HG02970 (cell line): ENCODE results near the gene KRTAP1-5.
"Not testable (repeated sequence)": the region's sequence is repeated elsewhere in the genome, so short reads cannot be mapped to it uniquely, and the experiment has no call there.

Experiments used
- ATAC-seq: cut with Tn5 transposase; IDR thresholded peaks from one replicate; pipeline ENCODE4 v1.9.1; 2021; ENCODE audit warnings: mild to moderate bottlenecking, moderate library complexity, moderate number of reproducible peaks; ENCODE audit not compliant: unreplicated experiment, low FRiP score

KRTAP1-5 gene

DNA sequence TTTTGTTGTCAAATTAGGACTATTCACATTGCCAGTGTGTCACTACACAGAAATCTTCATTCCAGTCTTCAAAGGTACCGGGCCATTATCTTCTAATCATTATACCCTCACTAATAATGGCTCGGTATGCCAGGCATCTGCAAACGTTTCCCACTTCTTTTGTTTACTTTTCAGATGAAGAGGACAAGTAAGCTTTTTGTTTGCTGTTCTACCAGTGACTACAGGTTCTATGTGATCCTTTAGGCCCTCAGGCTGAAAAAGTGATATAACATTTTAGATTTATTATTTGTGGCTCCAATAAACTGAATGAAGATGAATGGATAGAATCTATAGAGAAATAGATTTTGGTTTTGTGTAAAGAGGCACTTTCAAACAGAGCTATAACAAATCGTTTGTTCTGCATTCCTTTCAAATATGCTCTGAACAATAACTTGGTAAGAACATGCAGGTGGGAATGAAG lies 17.7 kb downstream of the KRTAP1-5 start:
- ATAC-seq, result no peak

DNA sequence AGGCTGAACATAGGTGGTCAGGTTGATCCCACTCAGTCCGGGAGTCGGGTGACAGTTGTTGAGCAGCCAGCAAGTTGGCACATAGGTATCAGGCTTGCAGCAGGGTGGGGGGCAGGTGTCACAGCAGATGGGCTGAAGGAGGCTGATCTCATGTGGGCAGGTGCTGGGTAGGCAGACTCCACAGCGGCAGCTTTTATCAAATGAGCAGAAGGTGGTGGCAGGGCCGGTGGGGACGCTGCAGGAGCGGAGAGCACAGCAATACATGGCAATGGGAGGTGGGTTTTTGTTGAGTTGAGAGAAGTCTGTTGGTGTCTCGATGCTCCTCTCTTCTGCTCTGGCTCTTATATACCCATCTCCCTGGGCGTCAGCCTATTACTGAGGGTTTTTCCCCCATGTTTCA lies 18.2 kb downstream of the KRTAP1-5 start, which contains the start of gene KRTAP3-1:
Gene KRTAP3-1 (minus strand): TSS at position 318 of the 400 bp plus-strand sequence. CDS start 54 bp downstream, at position 264.
- no peak for ATAC-seq

DNA sequence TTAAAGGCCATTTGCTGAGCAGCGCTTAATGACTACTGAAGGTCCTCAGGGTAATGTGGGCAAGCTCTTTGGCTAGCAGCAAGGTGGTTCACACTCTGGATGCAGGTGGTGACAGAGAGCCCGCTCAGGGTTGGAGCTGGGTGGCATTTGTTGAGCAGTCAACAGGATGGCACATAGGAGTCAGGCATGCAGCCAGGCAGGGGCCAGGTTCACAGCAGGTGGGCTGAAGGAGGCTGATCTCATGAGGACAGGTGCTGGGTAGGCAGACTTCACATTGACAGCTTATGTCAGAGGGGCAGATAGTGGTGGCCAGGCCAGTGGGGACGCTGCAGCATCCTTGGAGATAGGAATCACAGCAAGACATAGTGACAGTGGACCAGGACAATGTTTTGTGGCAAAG lies 22.6 kb downstream of the KRTAP1-5 start:
- no peak for ATAC-seq

DNA sequence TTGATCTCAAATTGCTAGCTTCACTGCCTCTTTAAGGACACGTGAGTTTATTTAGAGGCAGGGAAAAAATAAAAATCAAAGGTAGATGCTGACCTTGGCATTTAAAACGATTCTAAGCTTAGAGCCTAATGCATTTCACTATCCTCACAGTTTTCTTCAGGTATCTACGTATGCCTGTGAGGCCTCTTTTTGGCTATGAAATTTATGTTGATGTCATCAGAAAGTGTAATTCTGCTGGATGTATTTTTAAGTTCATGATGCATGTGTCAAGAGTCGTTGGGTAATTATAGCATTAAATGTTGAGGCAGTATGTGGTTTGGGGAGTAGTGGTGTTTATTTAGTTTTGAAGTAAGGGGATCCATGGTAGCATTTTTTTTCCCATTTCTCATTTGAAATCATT lies 23.1 kb downstream of the KRTAP1-5 start:
- no peak for ATAC-seq

DNA sequence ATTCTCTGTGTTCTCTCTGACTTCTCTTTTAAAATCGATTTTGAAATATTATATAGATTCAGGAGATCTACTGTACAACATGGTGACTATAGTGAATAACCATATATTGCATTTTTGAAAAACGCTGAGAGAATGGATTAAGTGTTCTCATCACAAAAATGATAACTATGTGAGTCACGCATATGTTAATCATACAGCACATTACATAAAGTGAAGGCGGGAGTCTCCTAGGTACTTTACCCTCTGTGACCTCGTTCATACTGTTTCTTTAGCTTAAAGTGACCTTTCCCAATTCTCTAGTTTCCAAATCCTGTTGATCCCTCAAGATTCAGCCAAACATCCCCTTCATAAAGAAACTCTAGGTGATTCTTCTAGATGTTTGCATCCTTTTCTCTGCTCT lies 24.2 kb downstream of the KRTAP1-5 start:
- no peak for ATAC-seq

DNA sequence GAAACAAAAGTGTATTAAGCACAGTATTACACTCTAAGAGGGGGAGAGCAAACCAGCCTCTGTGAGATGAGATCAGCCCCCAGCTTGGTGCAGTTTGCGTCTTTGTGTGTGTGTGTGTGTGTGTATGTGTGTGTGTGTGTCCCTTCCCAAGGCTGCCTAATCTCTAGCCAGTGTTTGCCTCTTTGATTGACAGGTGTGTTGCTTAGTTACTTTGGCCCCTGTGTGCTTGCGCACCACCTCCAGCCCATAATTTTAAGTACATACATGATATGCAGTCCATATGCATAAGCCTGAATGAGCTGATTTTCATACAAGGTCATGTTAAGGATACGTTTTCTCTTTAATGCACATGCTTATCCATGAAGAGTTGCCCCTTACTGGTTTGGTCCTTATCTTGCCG lies 25.2 kb downstream of the KRTAP1-5 start:
- ATAC-seq, result no peak

DNA sequence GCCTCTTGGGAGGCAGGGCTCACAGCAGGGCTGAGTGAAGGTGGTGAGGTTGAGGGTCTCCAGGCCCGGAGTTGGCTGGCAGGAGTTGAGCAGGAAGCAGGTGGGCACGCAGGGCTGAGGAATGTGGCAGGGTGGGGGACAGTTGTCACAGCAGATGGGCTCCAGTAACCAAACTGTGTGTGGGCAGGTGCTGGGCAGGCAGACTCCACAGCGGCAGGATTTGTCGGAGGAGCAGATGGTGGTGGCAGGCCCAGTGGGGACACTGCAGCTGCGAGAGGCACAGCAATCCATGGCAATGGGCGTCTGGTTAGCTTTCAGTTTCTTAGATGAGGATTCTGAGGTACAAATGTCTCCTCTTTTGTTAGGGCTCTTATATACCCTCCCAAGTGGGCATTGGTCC lies 27.4 kb downstream of the KRTAP1-5 start, which contains the start of gene KRTAP3-2:
Gene KRTAP3-2 (minus strand): TSS at position 344 of the 400 bp plus-strand sequence. CDS start 53 bp downstream, at position 291.
- ATAC-seq, result not testable (repeated sequence)

DNA sequence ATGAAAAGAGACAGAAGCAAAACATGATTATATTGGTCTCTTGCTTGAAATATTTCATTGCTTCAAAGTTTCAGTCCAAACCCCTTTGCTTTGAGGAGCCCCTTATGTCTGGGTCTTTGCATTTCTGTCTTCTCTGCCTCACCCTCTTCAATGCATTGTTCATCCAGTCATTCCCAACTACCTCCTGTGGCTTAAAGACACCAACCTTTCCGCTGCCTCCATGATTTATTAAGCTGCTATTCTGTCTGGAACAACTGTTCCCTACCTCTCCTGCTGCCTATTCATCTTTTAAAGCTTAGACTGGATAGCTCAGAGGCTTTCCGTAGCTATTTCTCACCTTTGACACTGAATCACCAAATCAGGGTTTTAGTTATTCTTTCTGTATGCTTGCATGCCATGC lies 29.6 kb downstream of the KRTAP1-5 start:
- ATAC-seq, result no peak

DNA sequence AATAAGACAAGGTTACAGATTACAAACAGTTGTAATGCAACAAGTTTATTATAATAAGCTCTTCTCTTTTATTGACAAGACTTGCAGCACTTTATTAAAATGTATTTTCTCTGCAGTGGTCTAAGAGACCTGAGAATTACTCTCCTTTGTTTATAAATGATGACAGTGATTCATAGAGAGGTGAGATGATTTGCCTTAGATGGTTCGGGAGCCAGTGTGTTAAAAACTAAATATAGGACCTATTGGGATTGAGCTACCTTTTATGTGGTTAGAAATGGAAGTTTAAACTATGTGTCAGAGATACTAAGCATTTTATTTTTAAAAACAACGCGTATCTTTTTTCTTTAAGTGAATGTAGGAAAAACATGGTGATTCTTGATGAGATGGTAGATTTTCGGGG lies 30.2 kb downstream of the KRTAP1-5 start:
- no peak for ATAC-seq

DNA sequence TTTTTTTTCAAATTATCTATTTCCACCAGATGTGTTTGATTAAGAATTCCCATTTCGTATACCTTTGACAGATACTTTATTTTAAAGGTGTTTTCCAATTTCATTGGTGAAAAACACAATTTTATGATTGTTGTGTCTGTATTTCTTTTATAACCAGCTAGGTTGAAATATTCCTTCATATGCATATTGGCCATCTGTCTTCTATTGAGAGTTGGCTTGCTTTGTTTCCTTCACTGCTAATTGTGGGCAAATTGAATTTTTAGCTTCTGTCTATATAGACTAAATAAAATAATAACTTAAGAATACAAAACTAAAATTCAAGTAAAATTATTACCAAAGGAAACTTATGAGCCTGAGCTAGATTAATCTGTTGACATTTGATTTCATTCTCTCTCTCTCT lies 31.9 kb downstream of the KRTAP1-5 start:
- no peak for ATAC-seq

DNA sequence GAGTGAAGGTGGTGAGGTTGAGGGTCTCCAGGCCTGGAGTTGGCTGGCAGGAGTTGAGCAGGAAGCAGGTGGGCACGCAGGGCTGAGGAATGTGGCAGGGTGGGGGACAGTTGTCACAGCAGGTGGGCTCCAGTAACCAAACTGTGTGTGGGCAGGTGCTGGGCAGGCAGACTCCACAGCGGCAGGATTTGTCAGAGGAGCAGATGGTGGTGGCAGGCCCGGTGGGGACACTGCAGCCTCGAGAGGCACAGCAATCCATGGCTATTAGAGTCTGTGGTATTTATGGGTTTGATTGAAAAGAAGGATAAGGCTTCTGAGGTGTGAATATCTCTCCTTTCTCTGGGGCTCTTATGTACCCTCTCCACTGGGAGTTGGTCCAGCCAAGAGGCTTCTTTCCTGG lies 33.2 kb downstream of the KRTAP1-5 start, which contains the start of gene KRTAP3-3:
Gene KRTAP3-3 (minus strand): TSS at position 326 of the 400 bp plus-strand sequence. CDS start 67 bp downstream, at position 259.
- no peak for ATAC-seq

DNA sequence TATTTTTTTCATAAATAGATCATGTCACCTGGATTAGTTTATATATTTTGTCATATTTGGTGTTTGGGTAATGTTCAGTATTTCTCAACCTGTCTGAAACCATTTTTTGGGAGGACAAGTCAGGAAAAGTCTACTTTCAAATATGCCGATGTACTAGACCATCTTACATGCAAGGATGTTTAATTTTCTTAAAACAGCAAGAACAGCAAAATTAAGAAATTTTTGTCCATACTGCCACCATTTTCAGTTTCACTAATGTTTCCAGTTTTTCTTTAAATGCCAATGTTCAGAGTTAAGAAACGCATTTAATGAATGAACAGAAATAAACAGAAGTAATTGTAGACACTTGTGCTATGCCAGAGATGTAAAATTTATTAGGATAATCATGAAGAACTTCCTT lies 33.9 kb downstream of the KRTAP1-5 start:
- ATAC-seq, result no peak

DNA sequence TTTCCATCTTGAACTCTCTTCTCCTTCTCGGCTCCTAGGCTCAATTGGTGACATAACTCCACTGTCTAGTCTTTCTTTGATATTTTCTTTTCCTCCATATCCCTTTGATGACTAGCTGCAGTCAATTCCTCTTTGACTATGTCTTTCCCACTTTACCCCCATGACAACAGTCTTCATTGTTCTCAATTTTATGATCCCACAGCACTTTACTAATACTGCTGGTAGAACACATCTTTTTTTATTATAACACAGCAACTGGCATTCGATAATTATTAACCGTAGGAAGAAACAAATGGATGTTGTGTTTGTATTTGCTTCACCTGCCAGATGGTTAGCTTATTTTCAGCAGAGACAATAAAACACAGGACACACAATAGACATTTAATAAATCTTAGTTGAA lies 34.3 kb downstream of the KRTAP1-5 start:
- ATAC-seq, result no peak

DNA sequence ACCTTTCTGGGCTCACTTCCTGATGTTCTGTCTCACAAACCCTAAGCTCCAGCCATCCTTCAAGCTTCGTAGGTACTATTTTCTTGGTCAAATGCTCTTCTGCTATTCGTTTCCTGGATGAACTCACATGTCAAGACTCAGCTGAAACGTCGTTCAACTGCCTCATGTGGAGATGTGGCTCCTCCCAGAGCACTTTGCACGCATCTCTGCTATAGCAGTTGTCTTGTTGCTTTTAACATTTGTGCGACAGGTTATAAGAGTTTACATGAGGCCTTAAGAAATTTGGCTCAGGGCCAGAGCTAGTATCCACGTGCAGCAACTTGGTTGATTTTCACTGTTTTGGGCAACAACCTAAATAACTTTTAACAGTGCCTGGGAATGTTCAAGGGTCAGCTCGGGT lies 40.1 kb downstream of the KRTAP1-5 start:
- no peak for ATAC-seq

DNA sequence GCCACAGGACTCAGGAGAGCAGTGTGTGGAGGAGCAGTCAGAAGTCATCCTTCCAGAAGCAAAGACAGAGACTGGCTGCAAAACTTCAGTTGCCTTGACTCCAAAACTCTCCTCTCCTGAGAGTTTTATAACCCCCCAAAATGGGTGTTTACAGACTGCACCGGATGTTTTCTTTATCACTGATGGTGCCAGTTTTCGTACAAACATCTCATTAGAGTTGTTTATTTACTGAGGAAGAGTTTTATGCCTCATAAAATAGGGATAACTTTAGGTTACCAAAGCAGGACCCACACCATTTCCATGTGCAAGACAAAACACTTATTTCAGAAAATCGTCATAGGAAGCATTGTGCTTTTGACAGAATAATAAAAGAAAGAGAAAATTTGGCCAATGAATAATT lies 42.8 kb downstream of the KRTAP1-5 start, which contains the start of gene KRT40:
Gene KRT40 (minus strand): TSS at position 101 of the 400 bp plus-strand sequence. CDS start 53 bp downstream, at position 48.
- ATAC-seq, result no peak

DNA sequence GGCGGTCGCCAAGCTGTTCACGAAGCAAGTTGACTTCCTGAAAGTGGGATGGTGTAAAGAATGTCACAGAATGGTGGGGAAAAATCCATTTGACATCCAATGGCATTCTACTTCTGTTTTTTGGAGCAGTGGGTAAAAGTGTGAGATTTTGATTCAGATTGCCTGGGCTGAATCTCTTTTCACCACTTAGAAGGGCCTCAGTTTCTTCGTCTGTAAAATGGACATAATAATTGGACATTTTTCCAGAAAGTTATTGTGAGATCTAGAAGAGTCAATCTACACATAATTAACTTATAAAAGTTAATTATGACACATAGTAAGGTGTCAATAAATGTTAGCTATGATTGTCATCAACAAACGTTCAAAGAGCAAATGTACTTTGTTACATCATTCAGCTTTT lies 45.9 kb downstream of the KRTAP1-5 start:
- no peak for ATAC-seq

DNA sequence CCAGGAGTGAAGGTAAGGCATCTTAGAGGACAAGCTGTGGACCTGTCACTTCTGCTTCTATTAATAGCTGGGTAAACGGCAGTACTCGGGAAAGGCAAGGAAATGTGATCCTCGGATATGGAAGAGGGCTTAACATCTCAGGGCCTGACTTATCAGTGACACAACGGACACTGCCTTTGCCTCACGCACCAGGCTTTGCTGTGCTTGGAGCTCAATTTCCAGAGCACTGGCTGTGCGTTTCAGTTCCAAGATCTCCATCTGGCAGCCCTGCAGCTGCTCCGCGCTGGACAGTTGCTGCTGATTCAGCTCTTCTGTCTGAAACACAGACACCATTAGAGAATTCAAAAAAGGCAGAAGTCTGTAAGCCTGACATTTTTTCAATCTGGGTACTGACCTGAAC lies 46.4 kb downstream of the KRTAP1-5 start:
- no peak for ATAC-seq

DNA sequence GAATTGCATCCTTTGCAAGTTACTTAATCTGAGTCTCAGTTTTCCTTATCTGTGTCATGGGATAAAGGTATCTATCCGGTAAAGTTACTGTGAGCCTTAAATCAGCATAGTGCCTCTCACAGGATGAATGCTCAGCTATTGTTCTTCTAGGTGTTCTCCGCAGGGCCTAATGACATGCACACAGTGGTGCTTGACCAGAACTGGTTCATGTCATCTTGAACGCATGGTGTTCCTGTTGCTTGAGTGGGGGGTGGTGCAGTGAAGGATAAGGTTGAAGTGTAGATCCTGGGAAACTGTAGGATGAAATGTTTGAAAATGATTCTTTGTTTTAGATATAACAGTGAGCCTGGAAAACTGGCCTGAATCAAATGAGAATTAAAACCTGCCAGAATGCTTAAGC lies 46.9 kb downstream of the KRTAP1-5 start:
- ATAC-seq, result no peak

DNA sequence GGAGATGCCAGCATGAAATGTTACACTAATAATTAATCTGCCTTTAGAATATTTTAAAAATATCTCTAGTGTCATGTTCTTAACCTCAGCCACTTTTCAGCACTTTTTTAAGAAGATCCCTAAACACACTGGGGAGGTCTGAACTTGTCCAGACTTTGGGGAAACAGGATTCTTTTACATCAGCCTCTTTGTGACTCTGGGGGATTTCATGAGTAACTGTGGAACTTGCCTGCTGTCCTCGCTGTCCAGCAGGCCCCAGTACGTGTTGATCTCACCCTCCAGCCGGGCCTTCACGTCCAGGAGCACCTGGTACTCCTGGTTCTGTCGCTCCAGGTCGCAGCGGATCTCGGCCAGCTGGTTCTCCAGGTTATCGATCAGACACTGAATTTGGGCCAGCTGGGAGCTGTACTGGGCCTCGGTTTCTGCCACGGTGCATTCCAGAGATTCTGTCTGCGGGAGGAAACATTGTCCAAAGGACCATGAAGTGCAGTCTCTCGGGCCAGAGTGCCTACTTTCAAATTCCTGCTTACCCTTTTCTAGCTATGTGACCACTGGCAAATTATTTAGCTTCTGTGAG lies 48.3 kb downstream of the KRTAP1-5 start:
- ATAC-seq, result no peak
